Measurements from ENCODE around the gene PCDHA1. TPM values are rescaled to one million over a fixed set of nuclear protein-coding genes. Genes with fewer than 3 reads are reported as not detected.
"Not testable (repeated sequence)": the region's sequence is repeated elsewhere in the genome, so short reads cannot be mapped to it uniquely, and the experiment has no call there.

PCDHA1 gene
- total RNA-seq, 4 donors from 2014 or later, result not detected

DNA sequence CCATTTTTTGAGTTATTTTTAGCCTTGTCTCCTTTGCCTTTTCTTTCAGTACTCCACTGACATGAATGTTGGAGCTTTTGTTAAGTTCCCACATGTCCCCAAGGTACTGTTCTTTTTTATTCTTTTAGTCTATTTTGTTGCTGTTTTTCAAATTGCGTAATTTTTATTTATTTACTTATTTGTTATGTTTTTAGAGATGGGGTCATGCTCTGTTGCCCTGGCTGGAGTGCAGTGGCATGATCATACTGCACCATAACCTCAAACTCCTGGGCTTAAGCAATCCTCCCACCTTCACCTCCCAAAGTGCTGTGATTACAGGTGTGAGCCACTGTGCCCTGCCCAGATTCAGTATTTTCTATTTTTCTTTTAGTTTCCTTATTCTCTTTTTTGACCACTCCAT is 5.4 kb upstream of the PCDHA1 start:
- no peak for DNase-seq (ENCODE audit: low spot score in 2 of 2)
- no peak overlapping the region for H3K4me3 ChIP-seq (ENCODE audit: low read depth, poor library complexity, severe bottlenecking)
- TF ChIP-seq POLR2A (IDR thresholded peaks at IDR 0.05), result no peak
- TF ChIP-seq, protein P1, sequence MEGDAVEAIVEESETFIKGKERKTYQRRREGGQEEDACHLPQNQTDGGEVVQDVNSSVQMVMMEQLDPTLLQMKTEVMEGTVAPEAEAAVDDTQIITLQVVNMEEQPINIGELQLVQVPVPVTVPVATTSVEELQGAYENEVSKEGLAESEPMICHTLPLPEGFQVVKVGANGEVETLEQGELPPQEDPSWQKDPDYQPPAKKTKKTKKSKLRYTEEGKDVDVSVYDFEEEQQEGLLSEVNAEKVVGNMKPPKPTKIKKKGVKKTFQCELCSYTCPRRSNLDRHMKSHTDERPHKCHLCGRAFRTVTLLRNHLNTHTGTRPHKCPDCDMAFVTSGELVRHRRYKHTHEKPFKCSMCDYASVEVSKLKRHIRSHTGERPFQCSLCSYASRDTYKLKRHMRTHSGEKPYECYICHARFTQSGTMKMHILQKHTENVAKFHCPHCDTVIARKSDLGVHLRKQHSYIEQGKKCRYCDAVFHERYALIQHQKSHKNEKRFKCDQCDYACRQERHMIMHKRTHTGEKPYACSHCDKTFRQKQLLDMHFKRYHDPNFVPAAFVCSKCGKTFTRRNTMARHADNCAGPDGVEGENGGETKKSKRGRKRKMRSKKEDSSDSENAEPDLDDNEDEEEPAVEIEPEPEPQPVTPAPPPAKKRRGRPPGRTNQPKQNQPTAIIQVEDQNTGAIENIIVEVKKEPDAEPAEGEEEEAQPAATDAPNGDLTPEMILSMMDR (IDR thresholded peaks at IDR 0.05), result no peak
- WGBS, 2 donors, result 76 to 89% methylated on average over 1 of the region's 1 CpG
- intact Hi-C loops (cut with DNase I; ENCODE audit: low total_unique reads), result no loop called here

DNA sequence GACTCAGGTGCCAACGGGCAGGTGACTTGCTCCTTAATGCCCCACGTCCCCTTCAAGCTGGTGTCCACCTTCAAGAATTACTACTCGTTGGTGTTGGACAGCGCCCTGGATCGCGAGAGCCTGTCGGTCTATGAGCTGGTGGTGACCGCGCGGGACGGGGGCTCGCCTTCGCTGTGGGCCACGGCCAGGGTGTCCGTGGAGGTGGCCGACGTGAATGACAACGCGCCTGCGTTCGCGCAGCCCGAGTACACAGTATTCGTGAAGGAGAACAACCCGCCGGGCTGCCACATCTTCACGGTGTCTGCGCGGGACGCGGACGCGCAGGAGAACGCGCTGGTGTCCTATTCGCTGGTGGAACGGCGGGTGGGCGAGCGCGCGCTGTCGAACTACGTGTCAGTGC is 1.5 kb downstream of the PCDHA1 start:
- WGBS, 2 donors, result 53 to 59% methylated on average over 21 to 44 of the region's 44 CpGs
- intact Hi-C loops (cut with DNase I; ENCODE audit: low total_unique reads), result not testable (repeated sequence)

DNA sequence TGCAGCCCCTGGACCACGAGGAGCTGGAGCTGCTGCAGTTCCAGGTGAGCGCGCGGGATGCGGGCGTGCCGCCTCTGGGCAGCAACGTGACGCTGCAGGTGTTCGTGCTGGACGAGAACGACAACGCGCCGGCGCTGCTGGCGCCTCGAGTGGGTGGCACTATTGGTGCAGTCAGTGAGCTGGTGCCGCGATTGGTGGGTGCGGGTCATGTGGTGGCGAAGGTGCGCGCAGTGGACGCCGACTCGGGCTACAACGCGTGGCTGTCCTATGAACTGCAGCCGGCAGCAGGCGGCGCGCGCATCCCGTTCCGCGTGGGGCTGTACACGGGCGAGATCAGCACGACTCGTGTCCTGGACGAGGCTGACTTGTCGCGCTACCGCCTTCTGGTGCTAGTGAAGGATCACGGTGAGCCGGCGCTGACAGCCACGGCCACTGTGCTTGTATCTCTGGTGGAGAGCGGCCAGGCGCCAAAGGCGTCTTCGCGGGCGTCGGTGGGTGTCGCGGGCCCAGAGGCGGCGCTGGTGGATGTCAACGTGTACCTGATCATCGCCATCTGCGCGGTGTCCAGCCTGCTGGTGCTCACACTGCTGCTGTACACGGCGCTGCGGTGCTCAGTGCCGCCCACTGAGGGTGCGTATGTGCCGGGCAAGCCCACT is 2.0 kb downstream of the PCDHA1 start:
- intact Hi-C loops (cut with DNase I; ENCODE audit: low total_unique reads); DNase-seq (ENCODE audit: low spot score in 2 of 2); H3K4me3 ChIP-seq (ENCODE audit: low read depth, poor library complexity, severe bottlenecking): not testable (repeated sequence)
- WGBS, 2 donors, result 44 to 62% methylated on average over 46 to 52 of the region's 70 CpGs

More for the DNA sequence above, 1.5 kb downstream of the PCDHA1 start:
- H3K4me3 ChIP-seq (ENCODE audit: low read depth, poor library complexity, severe bottlenecking); DNase-seq (ENCODE audit: low spot score in 2 of 2): not testable (repeated sequence)

DNA sequence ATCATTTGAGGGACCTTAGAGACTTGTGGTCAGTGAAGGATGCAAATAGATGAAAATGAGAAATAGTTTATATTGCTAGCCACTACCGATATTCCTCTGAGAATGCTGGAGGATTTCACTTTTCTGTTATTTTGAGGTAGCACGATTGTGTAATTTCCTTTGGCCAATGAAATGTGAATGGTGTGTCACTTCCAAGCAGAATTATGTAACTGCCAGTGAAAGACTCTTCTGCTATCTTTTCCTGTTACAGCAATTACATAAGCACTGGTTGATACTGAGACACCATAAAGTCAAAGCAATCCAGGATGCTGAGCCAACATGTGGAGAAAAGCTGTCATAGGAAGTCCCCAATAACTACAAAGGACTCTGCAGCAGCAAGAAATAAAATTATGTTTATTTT is 5.1 kb downstream of the PCDHA1 start:
- intact Hi-C loops (cut with DNase I; ENCODE audit: low total_unique reads), result no loop called here
- 32 to 61% methylated on average over 2 of the region's 2 CpGs for WGBS, 2 donors
- TF ChIP-seq POLR2A (IDR thresholded peaks at IDR 0.05), result no peak
- TF ChIP-seq, protein P1 (IDR thresholded peaks at IDR 0.05), result no peak

DNA sequence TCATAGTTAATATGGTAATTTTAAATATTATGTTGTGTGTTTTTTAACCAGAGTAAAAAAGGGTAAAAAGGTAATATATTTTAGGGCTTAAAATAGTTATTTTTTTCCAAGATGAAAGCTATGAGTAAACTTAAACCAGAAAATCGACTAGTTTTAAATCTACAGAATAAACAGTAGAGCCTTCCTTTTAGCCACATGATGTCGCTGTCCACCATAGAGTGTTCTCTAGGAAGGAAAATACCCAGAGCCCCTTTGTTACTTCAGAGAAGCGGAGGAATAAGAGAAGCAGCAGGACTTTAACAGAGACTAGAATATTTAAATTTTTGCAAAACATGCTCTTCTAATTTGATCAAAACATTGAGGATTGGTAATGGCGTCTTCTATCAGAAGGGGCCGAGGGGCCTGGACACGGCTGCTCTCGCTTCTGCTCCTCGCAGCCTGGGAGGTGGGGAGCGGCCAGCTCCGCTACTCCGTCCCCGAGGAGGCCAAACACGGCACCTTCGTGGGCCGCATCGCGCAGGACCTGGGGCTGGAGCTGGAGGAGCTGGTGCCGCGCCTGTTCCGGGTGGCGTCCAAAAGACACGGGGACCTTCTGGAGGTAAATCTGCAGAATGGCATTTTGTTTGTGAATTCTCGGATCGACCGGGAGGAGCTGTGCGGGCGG is 8.8 kb downstream of the PCDHA1 start, which contains the start of gene PCDHA2:
PCDHA2 (plus strand) TSS at position 258 of the 664 bp plus-strand sequence.
- no peak within 1 kb of the TSS for H3K4me3 ChIP-seq (ENCODE audit: low read depth, poor library complexity, severe bottlenecking)
- 25 to 27% methylated on average over 27 of the region's 27 CpGs for WGBS, 2 donors
- no peak for DNase-seq (ENCODE audit: low spot score in 2 of 2)
- intact Hi-C loops (cut with DNase I; ENCODE audit: low total_unique reads), result no loop called here
- TF ChIP-seq, protein P1 (IDR thresholded peaks at IDR 0.05), result no peak
- no peak for TF ChIP-seq POLR2A (IDR thresholded peaks at IDR 0.05)

More for the DNA sequence above, 5.1 kb downstream of the PCDHA1 start:
- DNase-seq (ENCODE audit: low spot score in 2 of 2), result no peak
- no peak overlapping the region for H3K4me3 ChIP-seq (ENCODE audit: low read depth, poor library complexity, severe bottlenecking)

DNA sequence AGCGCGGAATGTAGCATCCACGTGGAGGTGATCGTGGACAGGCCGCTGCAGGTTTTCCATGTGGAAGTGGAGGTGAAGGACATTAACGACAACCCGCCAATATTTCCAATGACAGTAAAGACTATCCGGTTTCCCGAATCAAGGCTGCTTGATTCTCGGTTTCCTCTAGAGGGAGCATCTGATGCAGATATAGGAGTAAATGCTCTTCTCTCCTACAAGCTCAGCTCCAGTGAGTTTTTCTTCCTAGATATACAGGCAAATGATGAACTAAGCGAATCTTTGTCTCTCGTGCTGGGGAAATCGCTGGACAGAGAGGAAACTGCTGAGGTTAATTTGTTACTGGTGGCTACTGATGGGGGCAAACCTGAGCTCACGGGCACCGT is 9.3 kb downstream of the PCDHA1 start:
- intact Hi-C loops (cut with DNase I; ENCODE audit: low total_unique reads), result no loop called here

DNA sequence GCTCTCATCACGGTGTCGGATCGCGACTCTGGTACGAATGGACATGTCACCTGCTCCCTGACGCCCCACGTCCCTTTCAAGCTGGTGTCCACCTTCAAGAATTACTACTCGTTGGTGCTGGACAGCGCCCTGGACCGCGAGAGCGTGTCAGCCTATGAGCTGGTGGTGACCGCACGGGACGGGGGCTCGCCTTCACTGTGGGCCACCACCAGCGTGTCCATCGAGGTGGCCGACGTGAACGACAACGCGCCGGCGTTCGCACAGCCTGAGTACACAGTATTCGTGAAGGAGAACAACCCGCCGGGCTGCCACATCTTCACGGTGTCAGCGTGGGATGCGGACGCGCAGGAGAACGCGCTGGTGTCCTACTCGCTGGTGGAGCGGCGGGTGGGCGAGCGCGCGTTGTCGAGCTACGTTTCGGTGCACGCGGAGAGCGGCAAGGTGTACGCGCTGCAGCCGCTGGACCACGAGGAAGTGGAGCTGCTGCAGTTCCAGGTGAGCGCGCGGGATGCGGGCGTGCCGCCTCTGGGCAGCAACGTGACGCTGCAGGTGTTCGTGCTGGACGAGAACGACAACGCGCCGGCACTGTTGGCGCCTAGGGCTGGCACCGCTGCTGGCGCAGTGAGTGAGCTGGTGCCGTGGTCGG is 10.3 kb downstream of the PCDHA1 start:
- not testable (repeated sequence) for DNase-seq (ENCODE audit: low spot score in 2 of 2)

More for the DNA sequence above, 9.3 kb downstream of the PCDHA1 start:
- TF ChIP-seq, protein P1 (IDR thresholded peaks at IDR 0.05), result no peak
- TF ChIP-seq POLR2A (IDR thresholded peaks at IDR 0.05), result no peak
- DNase-seq (ENCODE audit: low spot score in 2 of 2), result no peak
- 21 to 22% methylated on average over 15 of the region's 15 CpGs for WGBS, 2 donors
- H3K4me3 ChIP-seq (ENCODE audit: low read depth, poor library complexity, severe bottlenecking), result no peak overlapping the region

More for the DNA sequence above, 10.3 kb downstream of the PCDHA1 start:
- H3K4me3 ChIP-seq (ENCODE audit: low read depth, poor library complexity, severe bottlenecking); intact Hi-C loops (cut with DNase I; ENCODE audit: low total_unique reads): not testable (repeated sequence)
- 53 to 68% methylated on average over 71 of the region's 72 CpGs for WGBS, 2 donors

Data from lower leg skin (tissue), 4 donors.